K562 (cell line): ENCODE data around the gene OR51G2. TPM values are rescaled to one million over a fixed set of nuclear protein-coding genes. Genes with fewer than 3 reads are reported as not detected.

Source experiments
- ATAC-seq: fragments of 200-7000 bp; cut with Tn5 transposase; 3 replicates; pipeline ENCODE4 v1.9.1; 2020; ENCODE audit warnings: moderate library complexity
- BruUV-seq: library from RNA; stranded (reverse); fragments of 400-500 nt; replicated peaks from 2 replicates; lab custom pipeline; 2021; lab: Mats Ljungman, UMichigan
- CTCF ChIA-PET: fragments of 300-600 bp; formaldehyde crosslinking; extraction: SDS; loops from one replicate; lab custom pipeline; 2021; ENCODE audit warnings: low intra/inter-chr PET ratio; lab: Yijun Ruan, JAX
- POLR2A ChIA-PET: fragments of 300-600, 350-650 bp; sonication (Branson Sonifier 250); formaldehyde crosslinking; extraction: SDS; loops from one replicate; lab custom pipeline; 2021; ENCODE audit warnings: antibody characterized with exemption, inconsistent platforms; lab: Yijun Ruan, JAX
- DNase-seq, 4 experiments: peaks; one replicate each; pipeline versions ENCODE4 v3.0.0 to v3.0.0-alpha.2; 2011 to 2018; ENCODE audit warnings: low spot score in 3 of 4, mixed read lengths in 3 of 4; ENCODE audit errors: extremely low read depth in 1 of 4
- FAIRE-seq: peaks from 2 replicates; lab custom pipeline; 2011; peaks lifted over from hg19 to GRCh38; lab: Jason Lieb, UNC
- H2AFZ ChIP-seq: 2 replicates; pipeline ENCODE4 v1.6.0; 2011; ENCODE audit warnings: low read depth, low read length, control low read depth, inconsistent platforms
- H3K27ac ChIP-seq: fragments of 200-600 bp; 3 replicates; pipeline ENCODE4 v1.8.0; 2011; ENCODE audit warnings: low read depth, mild to moderate bottlenecking, control low read depth, inconsistent platforms, low read length, moderate library complexity, mixed read lengths; ENCODE audit errors: extremely low read depth
- H3K27me3 ChIP-seq, 2 experiments: fragments of 300-600 bp in 1 of 2; 2 replicates in 1 of 2; 3 replicates in 1 of 2; pipeline versions ENCODE4 v1.6.0 to v1.8.0; 2011; ENCODE audit warnings: inconsistent platforms in 2 of 2, low read length in 2 of 2, mild to moderate bottlenecking in 1 of 2, mixed read lengths in 1 of 2, moderate library complexity in 1 of 2; ENCODE audit not compliant: control insufficient read depth in 2 of 2, insufficient read depth in 2 of 2
- H3K36me3 ChIP-seq: fragments of 300-600 bp; 3 replicates; pipeline ENCODE4 v1.8.0; 2011; ENCODE audit warnings: mild to moderate bottlenecking, low read length, inconsistent platforms; ENCODE audit not compliant: control insufficient read depth, insufficient read depth
- H3K4me1 ChIP-seq, 2 experiments: fragments of 200-600 bp in 1 of 2; replicated peaks in 1 of 2; 2 replicates in 1 of 2; 3 replicates in 1 of 2; pipeline versions ENCODE4 v1.5.1 to v1.8.0; 2011; ENCODE audit warnings: inconsistent platforms in 2 of 2, low read length in 2 of 2, mild to moderate bottlenecking in 1 of 2, mixed read lengths in 1 of 2, moderate library complexity in 1 of 2; ENCODE audit not compliant: control insufficient read depth in 2 of 2, insufficient read depth in 2 of 2
- H3K4me2 ChIP-seq: 2 replicates; pipeline ENCODE4 v1.6.1; 2011; ENCODE audit warnings: low read length, control low read depth, inconsistent platforms, mixed read lengths; ENCODE audit not compliant: insufficient read depth
- H3K4me3 ChIP-seq: fragments of 200-600 bp; sonication (generic), shearing (Covaris generic); 2 replicates; pipeline ENCODE4 v1.5.1; 2016; ENCODE audit warnings: control low read depth, inconsistent platforms
- H3K79me2 ChIP-seq: fragments of 200-600 bp; 3 replicates; pipeline ENCODE4 v1.8.0; 2011; ENCODE audit warnings: low read length, inconsistent platforms; ENCODE audit not compliant: control insufficient read depth, insufficient read depth
- H3K9ac ChIP-seq, 2 experiments: 2 replicates each; pipeline versions ENCODE4 v1.6.0 to v1.6.1; 2011; ENCODE audit warnings: low read depth in 2 of 2, low read length in 2 of 2, control low read depth in 1 of 2, inconsistent platforms in 1 of 2, mild to moderate bottlenecking in 1 of 2, mixed read lengths in 1 of 2; ENCODE audit not compliant: insufficient read depth in 1 of 2
- H3K9me1 ChIP-seq: one replicate; pipeline ENCODE4 v1.6.0; 2011; ENCODE audit warnings: inconsistent platforms, mild to moderate bottlenecking, low read length, moderate library complexity; ENCODE audit not compliant: control insufficient read depth, insufficient read depth
- H3K9me3 ChIP-seq: replicated peaks from 2 replicates; pipeline ENCODE4 v1.5.1; 2011; ENCODE audit warnings: low read depth, low read length, inconsistent platforms; ENCODE audit not compliant: control insufficient read depth, insufficient read depth
- H4K20me1 ChIP-seq: replicated peaks from 2 replicates; pipeline ENCODE4 v1.6.1; 2011; ENCODE audit warnings: low read length, inconsistent platforms, mixed read lengths; ENCODE audit not compliant: control insufficient read depth, insufficient read depth
- ESRRB ChIP-seq: fragments of 250-450 bp; sonication (Bioruptor Pico); IDR thresholded peaks from 2 replicates; pipeline ENCODE4 v1.5.0; 2020; ENCODE audit warnings: mild to moderate bottlenecking, moderate library complexity, borderline replicate concordance
- RFX5 ChIP-seq: IDR thresholded peaks from 2 replicates; pipeline ENCODE4 v1.6.1; 2011; ENCODE audit warnings: low read depth, mild to moderate bottlenecking, improper control_type of control experiment, low read length
- SAP30 ChIP-seq: fragments of 200-600 bp; sonication (generic); IDR thresholded peaks from 2 replicates; pipeline ENCODE4 v1.6.1; 2012; ENCODE audit warnings: borderline replicate concordance, low read depth, mild to moderate bottlenecking, moderate library complexity, low read length, control low read depth, inconsistent platforms; ENCODE audit not compliant: insufficient read depth, poor library complexity, severe bottlenecking
- SNIP1 ChIP-seq: fragments of 450-650 bp; IDR thresholded peaks from 2 replicates; pipeline ENCODE4 v1.7.1; 2017; ENCODE audit warnings: low read depth, mild to moderate bottlenecking
- SNRNP70 ChIP-seq: fragments of 200-400 bp; formaldehyde crosslinking; optimal IDR thresholded peaks from 2 replicates; pipeline ENCODE3; 2017; ENCODE audit warnings: low read depth, low read length
- SOX6 ChIP-seq: fragments of 450-650 bp; IDR thresholded peaks from 2 replicates; pipeline ENCODE4 v1.6.1; 2014; ENCODE audit warnings: mild to moderate bottlenecking
- SRF ChIP-seq, 2 experiments: fragments of 250-450, 450-650 bp in 1 of 2; sonication (Bioruptor Pico) in 1 of 2; sonication (generic) in 1 of 2; formaldehyde crosslinking; IDR thresholded peaks; 2 replicates each; pipeline versions ENCODE4 v1.5.0 to v1.5.1; 2020 to 2022; ENCODE audit warnings: mild to moderate bottlenecking in 1 of 2, missing genetic modification reagents in 1 of 2
- TCFL5 ChIP-seq: fragments of 250-450 bp; sonication (Bioruptor Pico); conservative IDR thresholded peaks from 2 replicates; pipeline ENCODE4 v1.6.1; 2021; ENCODE audit warnings: mild to moderate bottlenecking, moderate library complexity, matching md5 sums
- USF2 ChIP-seq: sonication (generic); formaldehyde crosslinking; IDR thresholded peaks from 2 replicates; pipeline ENCODE4 v1.5.0; 2020; ENCODE audit warnings: missing genetic modification reagents
- ZBTB8A ChIP-seq: fragments of 450-650 bp; IDR thresholded peaks from 2 replicates; pipeline ENCODE4 v1.6.1; 2018; ENCODE audit warnings: mild to moderate bottlenecking, moderate library complexity; ENCODE audit not compliant: partially characterized antibody
- ZNF408 ChIP-seq: fragments of 250-450 bp; sonication (Bioruptor Pico); IDR thresholded peaks from 2 replicates; pipeline ENCODE4 v1.4.0; 2020; ENCODE audit warnings: low read depth, mild to moderate bottlenecking, moderate library complexity
- ZNF778 ChIP-seq: fragments of 450-650 bp; formaldehyde crosslinking; IDR thresholded peaks from 2 replicates; pipeline ENCODE4 v1.4.0; 2020; ENCODE audit warnings: mild to moderate bottlenecking, moderate library complexity
- WGBS: fragments of 100-300 bp; shearing (Covaris generic); methylation state at CpG from one replicate; pipeline ENCODE4 v1.1.6; 2016; ENCODE audit warnings: low coverage, mixed read lengths; ENCODE audit not compliant: insufficient coverage; ENCODE audit errors: missing lambda C conversion rate; 5-methylcytosine and 5-hydroxymethylcytosine counted together
- in situ Hi-C: fragments of 300-500 bp; cut with MboI; formaldehyde crosslinking; loops from 4 replicates; pipeline ENCODE4 v1.15.0; 2018; ENCODE audit warnings: inconsistent platforms, mixed read lengths
- intact Hi-C: fragments of 100-400 bp; cut with micrococcal nuclease; formaldehyde crosslinking; loops from 2 replicates; pipeline ENCODE4 v1.14.2; 2022
- polyA plus RNA-seq, 8 experiments: library from polyadenylated mRNA; depleted of rRNA in 4 of 8; stranded (reverse) in 5 of 8; unstranded in 3 of 8; fragments of >200 nt; fragmentation: Nextera tagmentation in 2 of 8; fragmentation: Illumina TruSeq in 1 of 8; extraction: Ambion mirVana in 2 of 8; extraction: Trizol in 1 of 8; gene quantifications; 2 replicates each; pipeline versions ENCODE4 v1.2.1 to v1.2.3, GENCODE V29; 2011 to 2014; ENCODE audit warnings: inconsistent platforms in 1 of 8, missing spikeins in 1 of 8
- total RNA-seq, 7 experiments: library from RNA; depleted of rRNA in 6 of 7; stranded (reverse); fragments of >200 nt in 6 of 7; fragmentation: Illumina TruSeq in 2 of 7; extraction: Trizol in 2 of 7; gene quantifications; 2 replicates each; pipeline versions ENCODE4 v1.2.1 to v1.2.3, GENCODE V29; 2011 to 2021; ENCODE audit warnings: low replicate concordance in 1 of 7

The OR51G2 gene
- total and polyA plus RNA-seq, 9 of the 15 experiments (the other 6 are each of a cell fraction or from before 2014, with no cell fraction given): not detected

- in situ Hi-C loops: no loop called here
- Histone ChIP-seq H3K27me3 (peaks cover 6 to 11% of the 10 kb centered on the region in 2 experiments; a peak in 2 of 5 replicates), H2AFZ (no peak overlapping the region), H3K9ac (no peak overlapping the region), H3K4me1 (no peaks in the 10 kb centered on the region; a peak in 1 of 5 replicates), H3K36me3 (no peaks in the 10 kb centered on the region), H3K4me2 (no peak overlapping the region), H3K9me3 (no peaks in the 10 kb centered on the region), H4K20me1 (no peaks in the 10 kb centered on the region), H3K4me3 (no peak overlapping the region), H3K9me1 (no peaks in the 10 kb centered on the region), H3K79me2 (no peaks in the 10 kb centered on the region), H3K27ac (no peak overlapping the region)
- CTCF ChIA-PET: no interaction called here
- intact Hi-C loops: loop anchor here (10.0 kb wide), 1 partner anchor 141 kb away; no protein-coding TSS in a partner anchor
- no TSS peak for BruUV-seq
- TF ChIP-seq ZBTB8A: no peak
- TF ChIP-seq SNIP1: no peak
- TF ChIP-seq RFX5: no peak
- no peak for TF ChIP-seq ZNF778 (CRISPR knock-in tag)
- no peak for TF ChIP-seq ESRRB (CRISPR knock-in tag)
- TF ChIP-seq TCFL5: no peak
- no peak for TF ChIP-seq SRF (CRISPR knock-in tag; IDR thresholded peaks at IDR 0.05)
- TF ChIP-seq SAP30: no peak
- TF ChIP-seq SOX6: no peak
- no peak for TF ChIP-seq SNRNP70
- TF ChIP-seq USF2: no peak
- no peak for TF ChIP-seq ZNF408 (CRISPR knock-in tag)
- ATAC-seq (no peak), DNase-seq (no peak), FAIRE-seq (no peak)
- POLR2A ChIA-PET: no interaction called here
- 0% methylated on average over 4 of the region's 4 CpGs for WGBS
Measured at GRCh38 chr11:4863876-4864275, 55.3 kb downstream of the OR51G2 start.

Other genes starting within 250 kb of the OR51G2 start
Only the 7 nearest of the 17 such genes appear.
- not detected in 2 replicates for gene OR51S1, start 70.1 kb downstream of the OR51G2 start, total RNA-seq (2014; rRNA removed)
- not detected in 2 replicates for gene OR51S1, start 70.1 kb downstream of the OR51G2 start, total RNA-seq (2014; rRNA removed; fragmentation: Illumina TruSeq; extraction: Trizol)
- not detected in 2 replicates for gene OR51S1, start 70.1 kb downstream of the OR51G2 start, total RNA-seq (2015; rRNA removed; fragmentation: Illumina TruSeq; extraction: Trizol)
- gene OR51S1, start 70.1 kb downstream of the OR51G2 start, total RNA-seq (2021): not detected in 2 replicates
- not detected in 2 replicates for gene OR51S1, start 70.1 kb downstream of the OR51G2 start, polyA plus RNA-seq (2011; rRNA removed)
- gene OR51S1, start 70.1 kb downstream of the OR51G2 start, polyA plus RNA-seq (2014; fragmentation: Illumina TruSeq; extraction: Trizol): not detected in 2 replicates
- gene OR51S1, start 70.1 kb downstream of the OR51G2 start, polyA plus RNA-seq (2014; fragmentation: Nextera tagmentation; extraction: Ambion mirVana): not detected
- not detected in 2 replicates for gene OR51S1, start 70.1 kb downstream of the OR51G2 start, polyA plus RNA-seq (2014; rRNA removed)
- not detected in 2 replicates for gene OR51T1, start 37.5 kb downstream of the OR51G2 start, total RNA-seq (2014; rRNA removed)
- not detected in 2 replicates for gene OR51T1, start 37.5 kb downstream of the OR51G2 start, total RNA-seq (2014; rRNA removed; fragmentation: Illumina TruSeq; extraction: Trizol)
- not detected in 2 replicates for gene OR51T1, start 37.5 kb downstream of the OR51G2 start, total RNA-seq (2015; rRNA removed; fragmentation: Illumina TruSeq; extraction: Trizol)
- gene OR51T1, start 37.5 kb downstream of the OR51G2 start, total RNA-seq (2021): not detected in 2 replicates
- gene OR51T1, start 37.5 kb downstream of the OR51G2 start, polyA plus RNA-seq (2011; rRNA removed): not detected in 2 replicates
- gene OR51T1, start 37.5 kb downstream of the OR51G2 start, polyA plus RNA-seq (2014; fragmentation: Illumina TruSeq; extraction: Trizol): not detected in 2 replicates
- not detected for gene OR51T1, start 37.5 kb downstream of the OR51G2 start, polyA plus RNA-seq (2014; fragmentation: Nextera tagmentation; extraction: Ambion mirVana)
- not detected in 2 replicates for gene OR51T1, start 37.5 kb downstream of the OR51G2 start, polyA plus RNA-seq (2014; rRNA removed)
- not detected in 2 replicates for gene OR51A7, start 15.6 kb downstream of the OR51G2 start, total RNA-seq (2014; rRNA removed)
- gene OR51A7, start 15.6 kb downstream of the OR51G2 start, total RNA-seq (2014; rRNA removed; fragmentation: Illumina TruSeq; extraction: Trizol): not detected in 2 replicates
- not detected in 2 replicates for gene OR51A7, start 15.6 kb downstream of the OR51G2 start, total RNA-seq (2015; rRNA removed; fragmentation: Illumina TruSeq; extraction: Trizol)
- gene OR51A7, start 15.6 kb downstream of the OR51G2 start, total RNA-seq (2021): not detected in 2 replicates
- gene OR51A7, start 15.6 kb downstream of the OR51G2 start, polyA plus RNA-seq (2011; rRNA removed): not detected in 2 replicates
- not detected in 2 replicates for gene OR51A7, start 15.6 kb downstream of the OR51G2 start, polyA plus RNA-seq (2014; fragmentation: Illumina TruSeq; extraction: Trizol)
- gene OR51A7, start 15.6 kb downstream of the OR51G2 start, polyA plus RNA-seq (2014; fragmentation: Nextera tagmentation; extraction: Ambion mirVana): not detected
- not detected in 2 replicates for gene OR51A7, start 15.6 kb downstream of the OR51G2 start, polyA plus RNA-seq (2014; rRNA removed)
- not detected in 2 replicates for gene OR51G1, start 5.0 kb upstream of the OR51G2 start, total RNA-seq (2014; rRNA removed)
- gene OR51G1, start 5.0 kb upstream of the OR51G2 start, total RNA-seq (2014; rRNA removed; fragmentation: Illumina TruSeq; extraction: Trizol): not detected in 2 replicates
- not detected in 2 replicates for gene OR51G1, start 5.0 kb upstream of the OR51G2 start, total RNA-seq (2015; rRNA removed; fragmentation: Illumina TruSeq; extraction: Trizol)
- gene OR51G1, start 5.0 kb upstream of the OR51G2 start, total RNA-seq (2021): not detected in 2 replicates
- not detected in 2 replicates for gene OR51G1, start 5.0 kb upstream of the OR51G2 start, polyA plus RNA-seq (2011; rRNA removed)
- gene OR51G1, start 5.0 kb upstream of the OR51G2 start, polyA plus RNA-seq (2014; fragmentation: Illumina TruSeq; extraction: Trizol): not detected in 2 replicates
- not detected for gene OR51G1, start 5.0 kb upstream of the OR51G2 start, polyA plus RNA-seq (2014; fragmentation: Nextera tagmentation; extraction: Ambion mirVana)
- gene OR51G1, start 5.0 kb upstream of the OR51G2 start, polyA plus RNA-seq (2014; rRNA removed): not detected in 2 replicates
- gene OR51A4, start 28.3 kb upstream of the OR51G2 start, total RNA-seq (2014; rRNA removed): not detected in 2 replicates
- gene OR51A4, start 28.3 kb upstream of the OR51G2 start, total RNA-seq (2014; rRNA removed; fragmentation: Illumina TruSeq; extraction: Trizol): not detected in 2 replicates
- gene OR51A4, start 28.3 kb upstream of the OR51G2 start, total RNA-seq (2015; rRNA removed; fragmentation: Illumina TruSeq; extraction: Trizol): not detected in 2 replicates
- gene OR51A4, start 28.3 kb upstream of the OR51G2 start, total RNA-seq (2021): not detected in 2 replicates
- gene OR51A4, start 28.3 kb upstream of the OR51G2 start, polyA plus RNA-seq (2011; rRNA removed): not detected in 2 replicates
- not detected in 2 replicates for gene OR51A4, start 28.3 kb upstream of the OR51G2 start, polyA plus RNA-seq (2014; fragmentation: Illumina TruSeq; extraction: Trizol)
- gene OR51A4, start 28.3 kb upstream of the OR51G2 start, polyA plus RNA-seq (2014; fragmentation: Nextera tagmentation; extraction: Ambion mirVana): not detected
- gene OR51A4, start 28.3 kb upstream of the OR51G2 start, polyA plus RNA-seq (2014; rRNA removed): not detected in 2 replicates
- not detected in 2 replicates for gene OR51A2, start 36.4 kb upstream of the OR51G2 start, total RNA-seq (2014; rRNA removed)
- gene OR51A2, start 36.4 kb upstream of the OR51G2 start, total RNA-seq (2014; rRNA removed; fragmentation: Illumina TruSeq; extraction: Trizol): not detected in 2 replicates
- gene OR51A2, start 36.4 kb upstream of the OR51G2 start, total RNA-seq (2015; rRNA removed; fragmentation: Illumina TruSeq; extraction: Trizol): not detected in 2 replicates
- not detected in 2 replicates for gene OR51A2, start 36.4 kb upstream of the OR51G2 start, total RNA-seq (2021)
- gene OR51A2, start 36.4 kb upstream of the OR51G2 start, polyA plus RNA-seq (2011; rRNA removed): not detected in 2 replicates
- not detected in 2 replicates for gene OR51A2, start 36.4 kb upstream of the OR51G2 start, polyA plus RNA-seq (2014; fragmentation: Illumina TruSeq; extraction: Trizol)
- not detected for gene OR51A2, start 36.4 kb upstream of the OR51G2 start, polyA plus RNA-seq (2014; fragmentation: Nextera tagmentation; extraction: Ambion mirVana)
- not detected in 2 replicates for gene OR51A2, start 36.4 kb upstream of the OR51G2 start, polyA plus RNA-seq (2014; rRNA removed)
- gene OR51L1, start 75.5 kb upstream of the OR51G2 start, total RNA-seq (2014; rRNA removed): not detected in 2 replicates
- gene OR51L1, start 75.5 kb upstream of the OR51G2 start, total RNA-seq (2014; rRNA removed; fragmentation: Illumina TruSeq; extraction: Trizol): not detected in 2 replicates
- not detected in 2 replicates for gene OR51L1, start 75.5 kb upstream of the OR51G2 start, total RNA-seq (2015; rRNA removed; fragmentation: Illumina TruSeq; extraction: Trizol)
- gene OR51L1, start 75.5 kb upstream of the OR51G2 start, total RNA-seq (2021): not detected in 2 replicates
- gene OR51L1, start 75.5 kb upstream of the OR51G2 start, polyA plus RNA-seq (2011; rRNA removed): not detected in 2 replicates
- gene OR51L1, start 75.5 kb upstream of the OR51G2 start, polyA plus RNA-seq (2014; fragmentation: Illumina TruSeq; extraction: Trizol): not detected in 2 replicates
- not detected for gene OR51L1, start 75.5 kb upstream of the OR51G2 start, polyA plus RNA-seq (2014; fragmentation: Nextera tagmentation; extraction: Ambion mirVana)
- gene OR51L1, start 75.5 kb upstream of the OR51G2 start, polyA plus RNA-seq (2014; rRNA removed): not detected in 2 replicates